Endodermal cell (in vitro differentiated cells): ENCODE data around the gene MGAT5. TPM values are rescaled to one million over a fixed set of nuclear protein-coding genes. Genes with fewer than 3 reads are reported as not detected.

Experiments
- DNase-seq: peaks from one replicate; pipeline ENCODE4 v3.0.0-alpha.2; 2017
- H3K27ac ChIP-seq: 2 replicates; pipeline ENCODE4 v1.5.1; 2013; ENCODE audit warnings: mild to moderate bottlenecking, low read depth, low read length, moderate library complexity
- H3K27me3 ChIP-seq: 2 replicates; pipeline ENCODE4 v1.6.1; 2013; ENCODE audit warnings: mild to moderate bottlenecking, low read length, moderate library complexity; ENCODE audit not compliant: insufficient read depth, control insufficient read depth, poor library complexity, severe bottlenecking
- H3K36me3 ChIP-seq: 2 replicates; pipeline ENCODE4 v1.7.0; 2013; ENCODE audit warnings: mild to moderate bottlenecking, low read length, moderate library complexity; ENCODE audit not compliant: control insufficient read depth, insufficient read depth
- H3K4me1 ChIP-seq: one replicate; pipeline ENCODE4 v1.7.0; 2013; ENCODE audit warnings: low read length; ENCODE audit not compliant: control insufficient read depth, insufficient read depth
- H3K4me3 ChIP-seq: 2 replicates; pipeline ENCODE4 v1.5.1; 2013; ENCODE audit warnings: mild to moderate bottlenecking, low read length, moderate library complexity
- H3K9ac ChIP-seq: 2 replicates; pipeline ENCODE4 v1.6.1; 2013; ENCODE audit warnings: mild to moderate bottlenecking, low read length, moderate library complexity; ENCODE audit not compliant: poor library complexity, severe bottlenecking; ENCODE audit errors: extremely low read depth
- H3K9me3 ChIP-seq: 2 replicates; pipeline ENCODE4 v1.6.1; 2013; ENCODE audit warnings: mild to moderate bottlenecking, low read length, moderate library complexity; ENCODE audit not compliant: control insufficient read depth
- H3K27ac Mint-ChIP-seq: 2 replicates; pipeline ENCODE4 v1.8.0; 2020; ENCODE audit warnings: mixed read lengths
- H3K27me3 Mint-ChIP-seq: 2 replicates; pipeline ENCODE4 v1.8.0; 2021; ENCODE audit warnings: mild to moderate bottlenecking, mixed read lengths; ENCODE audit not compliant: insufficient read depth
- H3K36me3 Mint-ChIP-seq: 2 replicates; pipeline ENCODE4 v1.8.0; 2020; ENCODE audit warnings: low read depth, mixed read lengths
- H3K4me1 Mint-ChIP-seq: 2 replicates; pipeline ENCODE4 v1.8.0; 2020; ENCODE audit warnings: mixed read lengths
- H3K4me3 Mint-ChIP-seq: 2 replicates; pipeline ENCODE4 v1.8.0; 2020; ENCODE audit warnings: mild to moderate bottlenecking, moderate library complexity, mixed read lengths
- H3K9me3 Mint-ChIP-seq: 2 replicates; pipeline ENCODE4 v1.8.0; 2020; ENCODE audit warnings: mild to moderate bottlenecking, mixed read lengths
- CTCF ChIP-seq: fragments of 200-600 bp; sonication (generic); conservative IDR thresholded peaks from 2 replicates; pipeline ENCODE4 v1.5.0; 2021; ENCODE audit warnings: antibody characterized with exemption, mild to moderate bottlenecking
- WGBS, 2 experiments: methylation state at CpG; one replicate each; pipeline versions ENCODE4 v1.1.5 to v1.1.7; 2013; ENCODE audit warnings: missing lambda C conversion rate in 2 of 2, mixed read lengths in 1 of 2; ENCODE audit not compliant: insufficient coverage in 1 of 2, insufficient read length in 1 of 2; 5-methylcytosine and 5-hydroxymethylcytosine counted together
- total RNA-seq, 2 donors: library from RNA; stranded (reverse); fragmentation: NEBNext Ultra II Directional in 1 of 2; extraction: Animal tissue kit (Norgen Biotek cat#: 25700) in 1 of 2; gene quantifications; 2 replicates in 1 of 2; 3 replicates in 1 of 2; pipeline ENCODE4 v1.2.1, GENCODE V29; 2021

MGAT5 gene
- total RNA-seq, 2 donors from 2014 or later, result 57.2 to 78.4 TPM

- 96 to 100% methylated on average over 2 to 3 of the region's 3 CpGs for WGBS, 2 experiments
- DNase-seq, result no peak
- Mint-ChIP-seq H3K27me3 (no peaks in the 10 kb centered on the region), H3K27ac (no peak overlapping the region), H3K36me3 (peaks cover 2% of the 10 kb centered on the region), H3K9me3 (no peaks in the 10 kb centered on the region), H3K4me1 (no peaks in the 10 kb centered on the region), H3K4me3 (no peak overlapping the region)
- no peak overlapping the region for H3K4me3 ChIP-seq
- H3K36me3 ChIP-seq, result no peaks in the 10 kb centered on the region
- no peaks in the 10 kb centered on the region for H3K9me3 ChIP-seq
- H3K9ac ChIP-seq, result no peak overlapping the region
- no peak for TF ChIP-seq CTCF
- H3K4me1 ChIP-seq, result no peaks in the 10 kb centered on the region
- no peaks in the 10 kb centered on the region for H3K27me3 ChIP-seq
- no peak overlapping the region for H3K27ac ChIP-seq
These were observed 125.8 kb downstream of the MGAT5 start for GRCh38 chr2:134379722-134380121.

- H3K27ac ChIP-seq, result no peak overlapping the region
- H3K4me3 Mint-ChIP-seq, result no peak overlapping the region
- peaks cover 2% of the 10 kb centered on the region for H3K36me3 Mint-ChIP-seq
- H3K4me3 ChIP-seq, result no peak overlapping the region
- no peaks in the 10 kb centered on the region for H3K27me3 Mint-ChIP-seq
- no peak overlapping the region for H3K9ac ChIP-seq
- H3K4me1 ChIP-seq, result no peaks in the 10 kb centered on the region
- H3K27ac Mint-ChIP-seq, result no peak overlapping the region
- no peaks in the 10 kb centered on the region for H3K27me3 ChIP-seq
- DNase-seq, result peak; percentile 2
- no peaks in the 10 kb centered on the region for H3K4me1 Mint-ChIP-seq
- WGBS, 2 experiments, result 92 to 100% methylated on average over 1 of the region's 1 CpG
- no peaks in the 10 kb centered on the region for H3K36me3 ChIP-seq
- no peaks in the 10 kb centered on the region for H3K9me3 ChIP-seq
- TF ChIP-seq CTCF, result no peak
- no peaks in the 10 kb centered on the region for H3K9me3 Mint-ChIP-seq
These were observed 127.3 kb downstream of the MGAT5 start for GRCh38 chr2:134381141-134381540.

GRCh38 chr2:134384131-134384530 lies 130.3 kb downstream of the MGAT5 start:
- no peaks in the 10 kb centered on the region for H3K4me1 Mint-ChIP-seq
- 85 to 100% methylated on average over 2 to 4 of the region's 4 CpGs for WGBS, 2 experiments
- no peak overlapping the region for H3K4me3 Mint-ChIP-seq
- Histone ChIP-seq H3K9me3 (no peaks in the 10 kb centered on the region), H3K27ac (no peak overlapping the region), H3K27me3 (no peaks in the 10 kb centered on the region), H3K4me1 (no peaks in the 10 kb centered on the region), H3K4me3 (no peak overlapping the region), H3K9ac (no peak overlapping the region), H3K36me3 (no peaks in the 10 kb centered on the region)
- H3K36me3 Mint-ChIP-seq, result no peaks in the 10 kb centered on the region
- H3K27me3 Mint-ChIP-seq, result no peaks in the 10 kb centered on the region
- no peak overlapping the region for H3K27ac Mint-ChIP-seq
- TF ChIP-seq CTCF, result no peak
- H3K9me3 Mint-ChIP-seq, result no peaks in the 10 kb centered on the region
- DNase-seq, result no peak
